Sigmoid colon (tissue), 4 donors: Measurements from ENCODE around the gene CSH2.

Experiments
- EP300 ChIP-seq, 4 donors: sonication (generic); formaldehyde crosslinking; IDR thresholded peaks; one replicate each; pipeline ENCODE4 v1.6.1; 2017; ENCODE audit warnings: antibody characterized with exemption in 4 of 4
- POLR2A ChIP-seq, 2 donors: fragments of 450-650 bp; IDR thresholded peaks; one replicate each; pipeline ENCODE4 v1.6.1; 2016; ENCODE audit warnings: antibody characterized with exemption in 2 of 2, mild to moderate bottlenecking in 2 of 2, moderate library complexity in 2 of 2
- TF ChIP-seq, protein P1 (sequence below), 4 experiments: fragments of 450-650 bp in 3 of 4; fragments of 200-600 bp in 1 of 4; IDR thresholded peaks; one replicate each; pipeline ENCODE4 v1.5.1; 2016 to 2019; ENCODE audit warnings: antibody characterized with exemption in 4 of 4, mild to moderate bottlenecking in 3 of 4, moderate library complexity in 2 of 4

DNA sequence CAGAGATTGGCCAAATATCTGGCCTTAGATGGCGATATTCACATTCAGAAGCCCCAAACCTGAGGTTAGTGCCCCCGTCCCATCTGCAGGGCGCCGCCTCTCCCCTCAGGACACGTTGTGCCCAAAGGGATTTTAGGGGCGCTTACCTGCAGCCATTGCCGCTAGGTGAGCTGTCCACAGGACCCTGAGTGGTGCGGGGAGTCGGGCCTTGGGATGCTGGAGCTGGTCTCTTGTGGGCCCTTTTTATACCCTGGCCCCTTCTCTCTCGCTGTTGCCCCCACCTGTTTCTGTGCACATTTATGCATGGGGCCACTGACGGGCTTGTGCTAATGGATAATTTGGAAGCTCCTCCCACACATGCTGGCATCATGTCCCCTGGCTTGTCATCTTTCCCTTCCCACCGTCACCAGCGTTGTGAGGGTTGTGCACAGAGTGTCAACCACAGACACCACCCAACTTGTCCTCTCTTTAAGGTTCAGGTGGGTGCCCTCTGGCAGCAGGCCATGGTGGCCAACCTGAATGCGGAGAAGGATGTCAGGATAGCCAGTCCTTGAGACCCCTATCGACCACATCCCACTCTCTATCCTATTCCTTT lies 37.7 kb upstream of the CSH2 start, which contains the start of gene CSHL1:
- TF ChIP-seq, protein P1, sequence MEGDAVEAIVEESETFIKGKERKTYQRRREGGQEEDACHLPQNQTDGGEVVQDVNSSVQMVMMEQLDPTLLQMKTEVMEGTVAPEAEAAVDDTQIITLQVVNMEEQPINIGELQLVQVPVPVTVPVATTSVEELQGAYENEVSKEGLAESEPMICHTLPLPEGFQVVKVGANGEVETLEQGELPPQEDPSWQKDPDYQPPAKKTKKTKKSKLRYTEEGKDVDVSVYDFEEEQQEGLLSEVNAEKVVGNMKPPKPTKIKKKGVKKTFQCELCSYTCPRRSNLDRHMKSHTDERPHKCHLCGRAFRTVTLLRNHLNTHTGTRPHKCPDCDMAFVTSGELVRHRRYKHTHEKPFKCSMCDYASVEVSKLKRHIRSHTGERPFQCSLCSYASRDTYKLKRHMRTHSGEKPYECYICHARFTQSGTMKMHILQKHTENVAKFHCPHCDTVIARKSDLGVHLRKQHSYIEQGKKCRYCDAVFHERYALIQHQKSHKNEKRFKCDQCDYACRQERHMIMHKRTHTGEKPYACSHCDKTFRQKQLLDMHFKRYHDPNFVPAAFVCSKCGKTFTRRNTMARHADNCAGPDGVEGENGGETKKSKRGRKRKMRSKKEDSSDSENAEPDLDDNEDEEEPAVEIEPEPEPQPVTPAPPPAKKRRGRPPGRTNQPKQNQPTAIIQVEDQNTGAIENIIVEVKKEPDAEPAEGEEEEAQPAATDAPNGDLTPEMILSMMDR (IDR thresholded peaks at IDR 0.05) = no peak
- TF ChIP-seq POLR2A (IDR thresholded peaks at IDR 0.05) = no peak
- no peak for TF ChIP-seq EP300 (IDR thresholded peaks at IDR 0.05)
